ENCODE measurements around the gene PPP1CC.

GRCh38 chr12:110726708-110727369, 15.9 kb downstream of the PPP1CC start:
- TF ChIP-seq POLR2A (IDR thresholded peaks at IDR 0.05) = no peak
- TF ChIP-seq, protein P1, sequence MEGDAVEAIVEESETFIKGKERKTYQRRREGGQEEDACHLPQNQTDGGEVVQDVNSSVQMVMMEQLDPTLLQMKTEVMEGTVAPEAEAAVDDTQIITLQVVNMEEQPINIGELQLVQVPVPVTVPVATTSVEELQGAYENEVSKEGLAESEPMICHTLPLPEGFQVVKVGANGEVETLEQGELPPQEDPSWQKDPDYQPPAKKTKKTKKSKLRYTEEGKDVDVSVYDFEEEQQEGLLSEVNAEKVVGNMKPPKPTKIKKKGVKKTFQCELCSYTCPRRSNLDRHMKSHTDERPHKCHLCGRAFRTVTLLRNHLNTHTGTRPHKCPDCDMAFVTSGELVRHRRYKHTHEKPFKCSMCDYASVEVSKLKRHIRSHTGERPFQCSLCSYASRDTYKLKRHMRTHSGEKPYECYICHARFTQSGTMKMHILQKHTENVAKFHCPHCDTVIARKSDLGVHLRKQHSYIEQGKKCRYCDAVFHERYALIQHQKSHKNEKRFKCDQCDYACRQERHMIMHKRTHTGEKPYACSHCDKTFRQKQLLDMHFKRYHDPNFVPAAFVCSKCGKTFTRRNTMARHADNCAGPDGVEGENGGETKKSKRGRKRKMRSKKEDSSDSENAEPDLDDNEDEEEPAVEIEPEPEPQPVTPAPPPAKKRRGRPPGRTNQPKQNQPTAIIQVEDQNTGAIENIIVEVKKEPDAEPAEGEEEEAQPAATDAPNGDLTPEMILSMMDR (IDR thresholded peaks at IDR 0.05) = no peak

Data from testis (tissue), 2 donors.